ENCODE data around the gene HLA-DQA1.
"Not testable (repeated sequence)": the region's sequence is repeated elsewhere in the genome, so short reads cannot be mapped to it uniquely, and the experiment has no call there.

The HLA-DQA1 gene

DNA sequence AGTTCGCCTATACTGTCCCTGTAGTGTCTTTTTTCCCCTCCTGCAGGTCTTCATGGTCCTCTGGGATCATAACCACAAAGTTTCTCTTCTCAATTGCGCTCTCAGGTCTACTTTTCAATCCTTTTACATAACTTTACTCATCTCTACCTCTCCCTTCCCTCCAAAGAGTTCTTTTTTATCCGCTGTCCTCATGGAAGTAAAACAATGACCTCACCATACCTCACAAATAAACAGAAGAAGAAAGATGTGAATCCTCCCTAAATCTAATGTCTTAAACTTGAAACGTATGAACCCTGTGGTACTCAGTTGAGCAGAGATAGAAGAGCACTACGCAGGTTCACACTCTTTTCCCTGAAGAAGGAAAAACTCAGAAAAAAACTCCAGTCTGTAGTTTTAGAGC is 12.1 kb upstream of the HLA-DQA1 start:
- TF ChIP-seq, protein P1, sequence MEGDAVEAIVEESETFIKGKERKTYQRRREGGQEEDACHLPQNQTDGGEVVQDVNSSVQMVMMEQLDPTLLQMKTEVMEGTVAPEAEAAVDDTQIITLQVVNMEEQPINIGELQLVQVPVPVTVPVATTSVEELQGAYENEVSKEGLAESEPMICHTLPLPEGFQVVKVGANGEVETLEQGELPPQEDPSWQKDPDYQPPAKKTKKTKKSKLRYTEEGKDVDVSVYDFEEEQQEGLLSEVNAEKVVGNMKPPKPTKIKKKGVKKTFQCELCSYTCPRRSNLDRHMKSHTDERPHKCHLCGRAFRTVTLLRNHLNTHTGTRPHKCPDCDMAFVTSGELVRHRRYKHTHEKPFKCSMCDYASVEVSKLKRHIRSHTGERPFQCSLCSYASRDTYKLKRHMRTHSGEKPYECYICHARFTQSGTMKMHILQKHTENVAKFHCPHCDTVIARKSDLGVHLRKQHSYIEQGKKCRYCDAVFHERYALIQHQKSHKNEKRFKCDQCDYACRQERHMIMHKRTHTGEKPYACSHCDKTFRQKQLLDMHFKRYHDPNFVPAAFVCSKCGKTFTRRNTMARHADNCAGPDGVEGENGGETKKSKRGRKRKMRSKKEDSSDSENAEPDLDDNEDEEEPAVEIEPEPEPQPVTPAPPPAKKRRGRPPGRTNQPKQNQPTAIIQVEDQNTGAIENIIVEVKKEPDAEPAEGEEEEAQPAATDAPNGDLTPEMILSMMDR (IDR thresholded peaks at IDR 0.05; ENCODE audit: control extremely low read depth, extremely low read depth, low read depth, missing control alignments), result no peak
- POLR2A ChIA-PET, result interaction anchor here (1.0 kb wide), 1 partner anchor 16 kb away, joined by 3 read pairs; no protein-coding TSS in a partner anchor
- DNase-seq (ENCODE audit: extremely low spot score), result no peak
- CTCF ChIA-PET, result interaction anchor here (1.3 kb wide), 1 partner anchor 28 kb away, joined by 4 read pairs; no protein-coding TSS in a partner anchor

DNA sequence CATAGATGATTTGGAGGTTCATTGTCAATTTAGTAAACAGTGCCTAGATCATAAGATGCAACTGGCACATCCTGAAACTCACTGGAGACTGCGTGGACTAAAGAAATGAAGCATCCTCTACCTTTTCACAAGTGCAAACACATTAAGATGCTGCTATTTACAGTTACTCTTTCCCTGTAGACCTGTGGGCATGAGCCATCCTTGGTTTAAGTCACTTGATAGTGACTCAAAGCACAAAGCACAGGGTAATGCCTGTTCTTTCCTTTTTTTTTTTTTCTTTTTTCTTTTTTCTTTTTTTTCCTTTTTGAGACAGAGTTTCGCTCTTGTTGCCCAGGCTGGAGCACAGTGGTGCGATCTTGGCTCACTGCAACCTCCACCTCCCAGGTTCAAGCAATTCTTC is 10.0 kb upstream of the HLA-DQA1 start:
- TF ChIP-seq, protein P1 (IDR thresholded peaks at IDR 0.05; ENCODE audit: control extremely low read depth, extremely low read depth, low read depth, missing control alignments), result no peak
- POLR2A ChIA-PET, result no interaction called here
- CTCF ChIA-PET, result interaction anchor here (1.3 kb wide), 2 partner anchors 11 to 56 kb away, joined by 3 to 5 read pairs; partner anchors contain the start of gene HLA-DQA1
- no peak for DNase-seq (ENCODE audit: extremely low spot score)

DNA sequence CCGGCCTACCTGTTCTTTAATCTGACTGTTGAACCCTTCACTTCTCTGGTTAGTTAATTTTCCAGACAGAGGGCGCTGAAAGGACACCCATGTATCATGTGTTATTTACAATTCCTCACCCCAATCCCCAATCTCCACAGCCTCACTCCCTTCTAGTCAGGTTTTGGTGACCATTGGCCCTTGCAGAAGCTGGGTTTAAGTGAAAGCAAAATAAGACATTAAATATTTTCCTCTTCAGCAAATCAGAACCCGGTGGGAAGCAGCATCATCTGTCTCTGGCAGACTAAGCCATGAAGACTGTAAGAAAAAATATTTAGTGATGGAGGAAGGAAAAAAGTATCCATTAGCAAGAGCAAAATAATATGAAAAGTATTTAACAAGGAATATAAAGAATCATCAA is 9.4 kb upstream of the HLA-DQA1 start:
- CTCF ChIA-PET, result interaction anchor here (0.6 to 1.3 kb wide), 3 partner anchors 10 to 211 kb away, joined by 3 to 5 read pairs (median 3); partner anchors contain the start of genes HLA-DQA1 and TAP2
- TF ChIP-seq, protein P1 (IDR thresholded peaks at IDR 0.05; ENCODE audit: control extremely low read depth, extremely low read depth, low read depth, missing control alignments), result no peak
- no peak for DNase-seq (ENCODE audit: extremely low spot score)
- POLR2A ChIA-PET, result no interaction called here

DNA sequence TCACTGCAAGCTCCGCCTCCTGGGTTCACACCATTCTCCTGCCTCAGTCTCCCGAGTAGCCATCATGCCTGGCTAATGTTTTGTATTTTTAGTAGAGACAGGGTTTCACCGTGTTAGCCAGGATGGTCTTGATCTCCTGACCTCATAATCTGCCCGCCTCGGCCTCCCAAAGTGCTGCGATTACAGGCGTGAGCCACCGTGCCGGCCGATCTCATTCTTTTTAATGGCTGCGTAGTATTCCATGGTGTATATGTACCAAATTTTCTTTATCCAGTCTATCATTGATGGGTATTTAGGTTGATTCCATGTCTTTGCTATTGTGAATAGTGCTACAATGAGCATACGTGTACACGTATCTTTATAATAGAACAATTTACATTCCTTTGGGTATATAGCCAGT is 7.4 kb upstream of the HLA-DQA1 start:
- DNase-seq (ENCODE audit: extremely low spot score); CTCF ChIA-PET; POLR2A ChIA-PET: not testable (repeated sequence)

DNA sequence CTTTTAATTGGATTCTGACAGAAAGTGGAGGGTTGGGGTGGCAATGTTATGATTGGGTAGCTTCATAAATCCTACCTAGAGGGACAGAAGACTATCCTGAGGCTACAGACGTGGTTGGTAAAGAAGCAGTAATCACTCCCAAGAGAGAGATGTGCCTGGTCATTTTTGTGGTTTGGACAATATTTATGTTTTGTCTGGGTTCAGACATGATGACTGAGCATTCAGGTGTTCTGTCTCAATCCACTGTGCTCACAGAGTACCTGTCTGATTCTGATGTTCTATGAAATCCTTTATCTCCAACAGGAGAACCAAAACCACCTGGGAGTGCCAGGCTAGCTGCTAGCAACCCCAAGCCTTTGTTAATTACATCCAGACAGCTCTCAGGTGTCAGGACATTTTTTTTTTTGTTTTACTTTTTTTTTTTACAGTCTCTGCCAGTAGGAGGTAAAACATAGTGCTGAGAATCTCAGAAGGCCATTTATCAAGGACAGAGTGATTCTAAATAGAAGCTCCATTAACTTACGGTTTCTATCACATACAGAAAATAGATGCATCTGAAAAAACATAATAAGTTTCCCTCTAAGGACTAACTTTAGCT is 1.6 kb upstream of the HLA-DQA1 start:
- CTCF ChIA-PET, result interaction anchor here (1.1 to 1.9 kb wide), 4 partner anchors 10 to 222 kb away, joined by 3 to 8 read pairs (median 4); no protein-coding TSS in a partner anchor
- TF ChIP-seq, protein P1 (IDR thresholded peaks at IDR 0.05; ENCODE audit: control extremely low read depth, extremely low read depth, low read depth, missing control alignments), result no peak

DNA sequence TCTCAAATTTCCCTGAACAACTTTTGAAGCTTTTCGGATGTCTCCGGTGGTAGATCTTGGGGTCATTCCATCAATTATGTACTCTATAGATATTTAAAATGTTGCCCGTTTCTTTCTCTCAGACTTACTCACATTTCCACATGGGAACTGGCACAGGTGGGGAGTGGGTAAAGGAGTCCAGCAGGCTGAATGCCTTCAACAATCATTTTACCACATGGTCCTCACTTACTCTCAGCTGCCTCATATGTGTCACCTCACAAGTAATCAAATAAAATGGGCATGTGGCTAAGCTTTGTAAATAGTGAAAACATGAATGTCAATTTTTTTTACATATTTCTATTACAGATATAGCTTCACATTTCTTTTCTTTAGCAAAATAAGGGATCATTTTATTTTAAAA is 677 bp downstream of the HLA-DQA1 start:
- TF ChIP-seq, protein P1 (IDR thresholded peaks at IDR 0.05; ENCODE audit: control extremely low read depth, extremely low read depth, low read depth, missing control alignments), result no peak
- POLR2A ChIA-PET, result interaction anchor here (0.6 to 2.5 kb wide), 3 partner anchors 15 to 352 kb away, joined by 5 to 8 read pairs (median 5); partner anchors contain the start of gene HLA-DQB1
- DNase-seq (ENCODE audit: extremely low spot score), result no peak
- CTCF ChIA-PET, result interaction anchor here (1.2 to 2.5 kb wide), 6 partner anchors 9 to 207 kb away, joined by 3 to 11 read pairs (median 4); no protein-coding TSS in a partner anchor

More for the DNA sequence above, 1.6 kb upstream of the HLA-DQA1 start:
- POLR2A ChIA-PET, result interaction anchor here (1.0 to 1.4 kb wide), 2 partner anchors 8 to 14 kb away, joined by 3 to 5 read pairs; no protein-coding TSS in a partner anchor
- DNase-seq (ENCODE audit: extremely low spot score), result no peak
